Measurements from ENCODE around the gene HPGD.

DNA sequence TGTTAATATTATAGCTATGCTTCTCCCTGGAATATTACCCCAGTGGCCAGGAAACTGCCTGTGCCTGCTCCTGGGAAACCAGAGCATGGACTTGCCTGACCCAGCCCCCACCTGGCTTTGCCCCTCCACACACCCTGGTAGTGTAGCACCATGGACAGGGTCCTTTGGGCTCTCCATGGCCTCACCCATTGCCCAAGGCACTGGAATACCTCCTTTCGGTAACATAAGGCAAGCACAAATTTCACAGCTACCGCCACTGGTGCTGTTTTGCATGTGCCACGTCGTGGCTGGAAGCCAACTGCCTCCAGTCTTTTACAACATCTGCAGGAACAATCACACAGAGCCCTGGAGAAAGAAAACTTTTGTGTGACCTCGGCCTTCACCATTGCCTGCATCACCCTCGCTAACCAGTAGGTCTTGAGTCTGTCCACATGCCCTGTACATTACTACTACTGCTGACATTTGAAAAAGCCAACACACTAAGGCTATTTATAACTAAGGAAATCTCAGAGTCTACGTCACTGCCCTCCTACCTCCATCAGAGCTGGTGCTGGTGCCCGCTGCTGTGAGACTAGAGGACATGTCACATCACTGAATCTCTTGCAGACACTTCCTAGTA lies 47.7 kb downstream of the HPGD start:
- TF ChIP-seq, protein P1, sequence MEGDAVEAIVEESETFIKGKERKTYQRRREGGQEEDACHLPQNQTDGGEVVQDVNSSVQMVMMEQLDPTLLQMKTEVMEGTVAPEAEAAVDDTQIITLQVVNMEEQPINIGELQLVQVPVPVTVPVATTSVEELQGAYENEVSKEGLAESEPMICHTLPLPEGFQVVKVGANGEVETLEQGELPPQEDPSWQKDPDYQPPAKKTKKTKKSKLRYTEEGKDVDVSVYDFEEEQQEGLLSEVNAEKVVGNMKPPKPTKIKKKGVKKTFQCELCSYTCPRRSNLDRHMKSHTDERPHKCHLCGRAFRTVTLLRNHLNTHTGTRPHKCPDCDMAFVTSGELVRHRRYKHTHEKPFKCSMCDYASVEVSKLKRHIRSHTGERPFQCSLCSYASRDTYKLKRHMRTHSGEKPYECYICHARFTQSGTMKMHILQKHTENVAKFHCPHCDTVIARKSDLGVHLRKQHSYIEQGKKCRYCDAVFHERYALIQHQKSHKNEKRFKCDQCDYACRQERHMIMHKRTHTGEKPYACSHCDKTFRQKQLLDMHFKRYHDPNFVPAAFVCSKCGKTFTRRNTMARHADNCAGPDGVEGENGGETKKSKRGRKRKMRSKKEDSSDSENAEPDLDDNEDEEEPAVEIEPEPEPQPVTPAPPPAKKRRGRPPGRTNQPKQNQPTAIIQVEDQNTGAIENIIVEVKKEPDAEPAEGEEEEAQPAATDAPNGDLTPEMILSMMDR (IDR thresholded peaks at IDR 0.05; ENCODE audit: low read depth, low read length, poor library complexity, severe bottlenecking): no peak
- TF ChIP-seq EZH2phosphoT487 (IDR thresholded peaks at IDR 0.05; ENCODE audit: borderline replicate concordance, low read length): no peak
